PC-9 (cell line): ENCODE measurements around the gene THSD8. TPM values are rescaled to one million over a fixed set of nuclear protein-coding genes. Genes with fewer than 3 reads are reported as not detected.

Experiments
- BruUV-seq: library from RNA; stranded (reverse); fragments of 400-500 nt; replicated peaks from 2 replicates; lab custom pipeline; 2021; lab: Mats Ljungman, UMichigan
- CTCF ChIA-PET: fragments of 300-600 bp; sonication (Branson Sonifier 250); formaldehyde crosslinking; loops from one replicate; lab custom pipeline; 2022; ENCODE audit warnings: antibody characterized with exemption; lab: Charles Lee
- POLR2A ChIA-PET: fragments of 300-600 bp; sonication (Branson Sonifier 250); formaldehyde crosslinking; loops from one replicate; lab custom pipeline; 2022; ENCODE audit warnings: antibody characterized with exemption; ENCODE audit not compliant: unreplicated experiment; lab: Charles Lee
- DNase-seq, 2 experiments: peaks; one replicate each; pipeline versions ENCODE4 v3.0.0 to v3.0.0-alpha.2; 2015 to 2022; ENCODE audit warnings: mixed read lengths in 1 of 2
- H2AFZ ChIP-seq: fragments of 200-600 bp; sonication (generic); 2 replicates; pipeline ENCODE4 v1.8.1; 2017; ENCODE audit warnings: antibody characterized with exemption
- H3F3A ChIP-seq: fragments of 200-600 bp; sonication (generic); 2 replicates; pipeline ENCODE4 v1.8.1; 2017; ENCODE audit warnings: antibody characterized with exemption, mild to moderate bottlenecking, low read depth; ENCODE audit not compliant: insufficient read depth
- H3K27ac ChIP-seq: fragments of 200-600 bp; sonication (generic); 2 replicates; pipeline ENCODE4 v1.6.1; 2016; ENCODE audit warnings: mixed run types
- H3K27me3 ChIP-seq: fragments of 200-600 bp; sonication (generic); 2 replicates; pipeline ENCODE4 v1.6.1; 2016; ENCODE audit warnings: low read depth, mixed run types; ENCODE audit not compliant: insufficient read depth
- H3K36me3 ChIP-seq: fragments of 200-600 bp; sonication (generic); 2 replicates; pipeline ENCODE4 v1.6.1; 2016; ENCODE audit warnings: low read depth, mixed run types
- H3K4me1 ChIP-seq: fragments of 200-600 bp; sonication (generic); replicated peaks from 2 replicates; pipeline ENCODE4 v1.6.1; 2016; ENCODE audit warnings: mixed run types; ENCODE audit not compliant: insufficient read depth
- H3K4me2 ChIP-seq: fragments of 200-600 bp; sonication (generic); 2 replicates; pipeline ENCODE4 v1.6.1; 2017; ENCODE audit warnings: mixed run types
- H3K4me3 ChIP-seq: fragments of 200-600 bp; sonication (generic); 2 replicates; pipeline ENCODE4 v1.6.1; 2016; ENCODE audit warnings: mixed run types
- H3K79me2 ChIP-seq: fragments of 200-600 bp; sonication (generic); 2 replicates; pipeline ENCODE4 v1.6.1; 2017; ENCODE audit warnings: low read depth, mixed run types
- H3K9me2 ChIP-seq: fragments of 200-600 bp; sonication (generic); 2 replicates; pipeline ENCODE4 v1.8.1; 2017; ENCODE audit warnings: mild to moderate bottlenecking; ENCODE audit not compliant: insufficient read depth
- H3K9me3 ChIP-seq: fragments of 200-600 bp; sonication (generic); 2 replicates; pipeline ENCODE4 v1.8.1; 2016; ENCODE audit warnings: low read depth; ENCODE audit not compliant: insufficient read depth
- H4K20me1 ChIP-seq: fragments of 200-600 bp; sonication (generic); 2 replicates; pipeline ENCODE4 v1.8.1; 2017; ENCODE audit not compliant: insufficient read depth
- EZH2 ChIP-seq: fragments of 200-600 bp; sonication (generic); IDR thresholded peaks from 2 replicates; pipeline ENCODE4 v1.8.0; 2017; ENCODE audit warnings: antibody characterized with exemption, low read depth
- intact Hi-C: fragments of 100-400 bp; cut with micrococcal nuclease; formaldehyde crosslinking; loops from one replicate; pipeline ENCODE4 v1.10.0; 2022; ENCODE audit not compliant: unreplicated experiment
- total RNA-seq: library from RNA; stranded (reverse); gene quantifications from 2 replicates; pipeline ENCODE4 v1.2.3, GENCODE V29; 2021
- TF ChIP-seq, protein P1 (sequence below): fragments of 200-600 bp; sonication (generic); conservative IDR thresholded peaks from 2 replicates; pipeline ENCODE4 v1.6.1; 2017; ENCODE audit warnings: mixed run types, antibody characterized with exemption, mild to moderate bottlenecking, moderate library complexity

The THSD8 gene
- total RNA-seq, 1 experiment from 2014 or later = 28.8 TPM

DNA sequence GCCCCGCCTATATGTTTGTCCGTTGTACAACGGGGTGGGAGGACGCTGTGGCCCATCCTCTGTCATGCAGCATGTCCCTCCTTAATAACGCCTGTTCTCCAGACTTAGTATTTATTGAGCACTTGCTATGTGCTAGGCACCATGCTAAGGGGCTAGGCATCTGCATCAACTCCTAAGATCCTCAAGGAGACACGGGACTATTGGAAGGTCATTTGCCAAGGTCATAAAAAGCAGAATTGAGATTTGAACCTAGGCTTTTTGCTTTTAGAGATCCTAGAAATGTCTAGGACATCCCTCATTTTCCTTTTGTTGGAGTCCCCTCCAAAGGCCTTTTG, 34.6 kb downstream of the THSD8 start:
- no peak overlapping the region for H3K27ac ChIP-seq
- intact Hi-C loops = no loop called here
- CTCF ChIA-PET = interaction anchor here (1.0 kb wide), 1 partner anchor 43 kb away, joined by 4 read pairs; no protein-coding TSS in a partner anchor
- no peak overlapping the region for H2AFZ ChIP-seq
- no peak overlapping the region for H3K4me3 ChIP-seq
- TF ChIP-seq, protein P1, sequence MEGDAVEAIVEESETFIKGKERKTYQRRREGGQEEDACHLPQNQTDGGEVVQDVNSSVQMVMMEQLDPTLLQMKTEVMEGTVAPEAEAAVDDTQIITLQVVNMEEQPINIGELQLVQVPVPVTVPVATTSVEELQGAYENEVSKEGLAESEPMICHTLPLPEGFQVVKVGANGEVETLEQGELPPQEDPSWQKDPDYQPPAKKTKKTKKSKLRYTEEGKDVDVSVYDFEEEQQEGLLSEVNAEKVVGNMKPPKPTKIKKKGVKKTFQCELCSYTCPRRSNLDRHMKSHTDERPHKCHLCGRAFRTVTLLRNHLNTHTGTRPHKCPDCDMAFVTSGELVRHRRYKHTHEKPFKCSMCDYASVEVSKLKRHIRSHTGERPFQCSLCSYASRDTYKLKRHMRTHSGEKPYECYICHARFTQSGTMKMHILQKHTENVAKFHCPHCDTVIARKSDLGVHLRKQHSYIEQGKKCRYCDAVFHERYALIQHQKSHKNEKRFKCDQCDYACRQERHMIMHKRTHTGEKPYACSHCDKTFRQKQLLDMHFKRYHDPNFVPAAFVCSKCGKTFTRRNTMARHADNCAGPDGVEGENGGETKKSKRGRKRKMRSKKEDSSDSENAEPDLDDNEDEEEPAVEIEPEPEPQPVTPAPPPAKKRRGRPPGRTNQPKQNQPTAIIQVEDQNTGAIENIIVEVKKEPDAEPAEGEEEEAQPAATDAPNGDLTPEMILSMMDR = no peak
- TF ChIP-seq EZH2 = no peak
- no TSS peak for BruUV-seq
- peaks cover 15% of the 10 kb centered on the region; the same call in 1 of the 2 replicates for H3K27me3 ChIP-seq
- peaks cover 21% of the 10 kb centered on the region for H3K4me1 ChIP-seq
- H3K36me3 ChIP-seq = no peaks in the 10 kb centered on the region
- DNase-seq = no peak
- H3K9me3 ChIP-seq = no peaks in the 10 kb centered on the region
- POLR2A ChIA-PET = interaction anchor here (0.6 kb wide), 1 partner anchor 70 kb away, joined by 6 read pairs; no protein-coding TSS in a partner anchor
- H4K20me1 ChIP-seq = no peaks in the 10 kb centered on the region
- no peaks in the 10 kb centered on the region for H3K9me2 ChIP-seq
- peaks cover 59% of the 10 kb centered on the region for H3F3A ChIP-seq
- peak overlapping the region; percentile 50; the same call in 1 of the 2 replicates for H3K4me2 ChIP-seq
- H3K79me2 ChIP-seq = no peaks in the 10 kb centered on the region

DNA sequence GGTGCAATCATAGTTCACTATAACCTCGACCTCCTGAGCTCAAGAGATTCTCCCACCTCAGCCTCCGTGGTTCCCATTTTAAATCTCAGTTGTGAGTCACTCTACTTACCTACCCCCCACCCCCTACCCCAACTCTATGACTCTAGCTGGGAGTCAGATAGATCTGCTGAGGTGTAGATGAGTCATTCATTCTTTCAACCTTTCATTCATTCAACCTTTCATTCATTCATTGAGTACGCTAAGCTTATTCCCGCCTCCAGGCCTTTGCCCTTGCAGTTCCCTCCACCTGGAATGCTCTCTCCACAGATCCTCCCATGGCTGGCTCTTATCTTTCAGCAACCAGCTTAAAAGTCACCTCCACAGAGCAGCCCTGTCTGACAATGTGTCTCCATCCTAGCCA, 35.4 kb downstream of the THSD8 start:
- Histone ChIP-seq H3K27me3 (peaks cover 8% of the 10 kb centered on the region; the same call in 1 of the 2 replicates), H3K9me3 (no peaks in the 10 kb centered on the region), H3K9me2 (no peaks in the 10 kb centered on the region), H3K79me2 (no peaks in the 10 kb centered on the region), H3F3A (peaks cover 57% of the 10 kb centered on the region), H3K4me3 (no peak overlapping the region), H3K4me1 (peaks cover 21% of the 10 kb centered on the region), H2AFZ (no peak overlapping the region), H4K20me1 (no peaks in the 10 kb centered on the region), H3K4me2 (no peak overlapping the region), H3K27ac (no peak overlapping the region), H3K36me3 (no peaks in the 10 kb centered on the region)
- DNase-seq = no peak
- CTCF ChIA-PET = interaction anchor here (1.0 kb wide), 2 partner anchors 41 to 44 kb away, joined by 4 to 7 read pairs; no protein-coding TSS in a partner anchor
- no peak for TF ChIP-seq EZH2
- TF ChIP-seq, protein P1 = no peak
- intact Hi-C loops = no loop called here
- BruUV-seq = no TSS peak
- POLR2A ChIA-PET = interaction anchor here (0.5 to 0.6 kb wide), 2 partner anchors 43 to 71 kb away, joined by 6 to 20 read pairs; no protein-coding TSS in a partner anchor

DNA sequence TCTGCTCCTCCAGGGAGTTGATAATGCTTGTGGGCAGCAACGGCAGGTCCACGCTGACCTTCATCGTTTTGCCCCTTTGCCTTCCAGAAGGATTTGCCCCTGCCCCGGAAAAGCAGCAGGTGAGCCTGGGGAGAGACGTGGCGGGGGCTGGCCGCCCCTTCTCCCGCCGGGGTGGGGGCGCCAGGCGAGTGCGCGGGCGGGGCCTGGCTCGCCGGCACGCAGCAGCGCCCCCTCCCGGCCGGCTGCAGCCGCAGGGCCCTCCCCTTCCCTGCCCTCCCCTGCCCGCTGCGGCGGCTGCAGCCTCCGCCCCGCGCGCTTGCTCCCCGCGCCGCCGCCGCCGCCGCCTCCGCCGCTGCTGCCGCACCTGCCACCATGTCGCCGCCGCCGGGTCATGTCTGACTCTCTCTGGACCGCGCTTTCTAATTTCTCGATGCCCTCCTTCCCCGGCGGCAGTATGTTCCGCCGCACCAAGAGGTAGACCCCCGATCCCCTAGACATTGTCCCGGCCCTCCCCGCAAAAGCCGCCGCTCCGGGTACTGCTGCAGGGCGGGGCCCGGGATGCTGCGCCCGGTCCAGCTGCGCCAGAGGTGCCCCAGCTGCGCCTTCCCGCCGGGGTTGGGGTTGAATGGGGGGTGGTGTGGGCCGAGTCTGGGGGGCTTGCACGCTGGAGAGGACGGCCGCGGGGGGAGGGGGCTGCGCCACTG, 36.5 kb downstream of the THSD8 start, which contains the start of gene MAST1:
Gene MAST1 (plus strand): TSS at position 334 of the 704 bp plus-strand sequence. CDS start 58 bp downstream, at position 392.
- H3K4me3 ChIP-seq = peak within 1 kb of the TSS; percentile 75
- no peaks in the 10 kb centered on the region for H3K36me3 ChIP-seq
- H3K4me1 ChIP-seq = peaks cover 14% of the 10 kb centered on the region
- peaks cover 50% of the 10 kb centered on the region for H3F3A ChIP-seq
- no TSS peak for BruUV-seq
- H4K20me1 ChIP-seq = no peaks in the 10 kb centered on the region
- CTCF ChIA-PET = no interaction called here
- intact Hi-C loops = no loop called here
- H3K9me3 ChIP-seq = no peaks in the 10 kb centered on the region
- TF ChIP-seq EZH2 = no peak
- TF ChIP-seq, protein P1 = peak; percentile 58
- peaks cover 5% of the 10 kb centered on the region; the same call in 1 of the 2 replicates for H3K27me3 ChIP-seq
- DNase-seq = peak in 1 of 2 experiments; percentile 65
- H3K9me2 ChIP-seq = no peaks in the 10 kb centered on the region
- no peak within 1 kb of the TSS for H3K27ac ChIP-seq
- H3K4me2 ChIP-seq = peak within 1 kb of the TSS; percentile 92
- POLR2A ChIA-PET = no interaction called here
- H3K79me2 ChIP-seq = no peaks in the 10 kb centered on the region
- peak within 1 kb of the TSS; percentile 81; the same call in 1 of the 2 replicates for H2AFZ ChIP-seq
